WTC11 (cell line): Measurements from ENCODE around the gene EXOC3L4. TPM values are rescaled to one million over a fixed set of nuclear protein-coding genes. Genes with fewer than 3 reads are reported as not detected.

Experiments used
- ATAC-seq: fragments of 200-7000 bp; cut with Tn5 transposase; 2 replicates; pipeline ENCODE4 v1.10.0; 2021; ENCODE audit warnings: mild to moderate bottlenecking, moderate library complexity
- CTCF ChIA-PET: fragments of 300-600 bp; sonication (Branson Sonifier 250); formaldehyde crosslinking; loops from one replicate; lab custom pipeline; 2021; ENCODE audit warnings: antibody characterized with exemption; lab: Charles Lee
- POLR2A ChIA-PET: fragments of 350-600 bp; sonication (Branson Sonifier 250); formaldehyde crosslinking; loops from one replicate; lab custom pipeline; 2021; ENCODE audit warnings: antibody characterized with exemption; lab: Charles Lee
- DNase-seq: peaks from one replicate; pipeline ENCODE4 v3.0.0; 2021; ENCODE audit warnings: low spot score
- H3K27ac Mint-ChIP-seq: 2 replicates; pipeline ENCODE4 v1.8.0; 2021; ENCODE audit warnings: mixed read lengths
- H3K27me3 Mint-ChIP-seq: 2 replicates; pipeline ENCODE4 v1.8.0; 2021; ENCODE audit warnings: low read depth, mild to moderate bottlenecking, moderate library complexity, mixed read lengths
- H3K36me3 Mint-ChIP-seq: 2 replicates; pipeline ENCODE4 v1.8.0; 2021; ENCODE audit warnings: mixed read lengths
- H3K4me1 Mint-ChIP-seq: 2 replicates; pipeline ENCODE4 v1.8.0; 2022; ENCODE audit warnings: mixed read lengths
- H3K4me3 Mint-ChIP-seq: 2 replicates; pipeline ENCODE4 v1.8.0; 2021; ENCODE audit warnings: mild to moderate bottlenecking, moderate library complexity, mixed read lengths
- H3K9me3 Mint-ChIP-seq: 2 replicates; pipeline ENCODE4 v1.8.0; 2021; ENCODE audit warnings: mixed read lengths
- CDX4 ChIP-seq: fragments of 250-450 bp; sonication (Bioruptor Pico); IDR thresholded peaks from 2 replicates; pipeline ENCODE4 v1.9.0; 2021; ENCODE audit warnings: moderate library complexity, mild to moderate bottlenecking, inconsistent platforms, borderline replicate concordance
- ERG ChIP-seq: fragments of 250-450 bp; sonication (Bioruptor Pico); IDR thresholded peaks from 2 replicates; pipeline ENCODE4 v1.8.0; 2021; ENCODE audit warnings: mild to moderate bottlenecking
- JAZF1 ChIP-seq: fragments of 250-450 bp; sonication (Bioruptor Pico); IDR thresholded peaks from 2 replicates; pipeline ENCODE4 v1.9.0; 2021; ENCODE audit warnings: moderate library complexity, mild to moderate bottlenecking, inconsistent platforms
- JUN ChIP-seq: sonication (generic); formaldehyde crosslinking; IDR thresholded peaks from 2 replicates; pipeline ENCODE4 v1.8.0; 2023; ENCODE audit warnings: mild to moderate bottlenecking, missing genetic modification reagents
- KAT7 ChIP-seq: sonication (generic); formaldehyde crosslinking; IDR thresholded peaks from 2 replicates; pipeline ENCODE4 v1.8.1; 2023; ENCODE audit warnings: missing genetic modification reagents, mild to moderate bottlenecking, borderline replicate concordance
- MAX ChIP-seq: sonication (generic); formaldehyde crosslinking; IDR thresholded peaks from 2 replicates; pipeline ENCODE4 v1.8.0; 2022; ENCODE audit warnings: mild to moderate bottlenecking, missing genetic modification reagents
- MXD4 ChIP-seq: fragments of 250-450 bp; sonication (Bioruptor Pico); IDR thresholded peaks from 2 replicates; pipeline ENCODE4 v1.8.0; 2021; ENCODE audit warnings: mild to moderate bottlenecking, moderate library complexity, borderline replicate concordance
- MYBL2 ChIP-seq: sonication (generic); formaldehyde crosslinking; IDR thresholded peaks from 2 replicates; pipeline ENCODE4 v1.8.1; 2023; ENCODE audit warnings: mild to moderate bottlenecking, moderate library complexity, missing genetic modification reagents
- STAT6 ChIP-seq: sonication (generic); formaldehyde crosslinking; conservative IDR thresholded peaks from 2 replicates; pipeline ENCODE4 v1.8.1; 2023; ENCODE audit warnings: mild to moderate bottlenecking, low read depth, missing genetic modification reagents, moderate library complexity
- TCF7 ChIP-seq: sonication (generic); formaldehyde crosslinking; IDR thresholded peaks from 2 replicates; pipeline ENCODE4 v1.8.0; 2022; ENCODE audit warnings: mild to moderate bottlenecking, low read depth, missing genetic modification reagents, moderate library complexity
- ZNF138 ChIP-seq: sonication (generic); formaldehyde crosslinking; conservative IDR thresholded peaks from 2 replicates; pipeline ENCODE4 v1.8.1; 2022; ENCODE audit warnings: mild to moderate bottlenecking, moderate library complexity, missing genetic modification reagents
- total RNA-seq: library from RNA; stranded (reverse); gene quantifications from 3 replicates; pipeline ENCODE4 v1.2.3, GENCODE V29; 2021
- TF ChIP-seq, protein P1 (sequence below): sonication (generic); formaldehyde crosslinking; IDR thresholded peaks from 2 replicates; pipeline ENCODE4 v1.8.1; 2023; ENCODE audit warnings: mild to moderate bottlenecking, moderate library complexity, missing genetic modification reagents

Gene EXOC3L4
- total RNA-seq, 1 experiment from 2014 or later = 0.42 TPM

DNA sequence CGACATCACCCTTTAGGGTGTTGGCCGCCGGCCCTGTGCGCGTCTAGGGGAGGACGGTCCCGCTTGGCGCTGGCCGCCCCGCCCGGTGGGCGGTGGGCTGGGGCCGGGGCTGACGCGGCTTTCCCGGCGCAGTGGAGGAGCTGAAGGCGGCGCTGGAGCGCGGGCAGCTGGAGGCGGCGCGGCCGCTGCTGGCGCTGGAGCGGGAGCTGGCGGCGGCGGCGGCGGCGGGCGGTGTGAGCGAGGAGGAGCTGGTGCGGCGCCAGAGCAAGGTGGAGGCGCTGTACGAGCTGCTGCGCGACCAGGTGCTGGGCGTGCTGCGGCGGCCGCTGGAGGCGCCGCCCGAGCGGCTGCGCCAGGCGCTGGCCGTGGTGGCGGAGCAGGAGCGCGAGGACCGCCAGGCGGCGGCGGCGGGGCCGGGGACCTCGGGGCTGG is 32.4 kb downstream of the EXOC3L4 start:
- H3K27me3 Mint-ChIP-seq = peaks cover 40% of the 10 kb centered on the region
- H3K36me3 Mint-ChIP-seq = no peaks in the 10 kb centered on the region
- H3K27ac Mint-ChIP-seq = no peak overlapping the region
- CTCF ChIA-PET = interaction anchor here (0.7 to 12.3 kb wide), 30 partner anchors 8 to 169 kb away, joined by 3 to 199 read pairs (median 5); no protein-coding TSS in a partner anchor
- no peak for TF ChIP-seq JUN (CRISPR knock-in tag)
- TF ChIP-seq, protein P1, sequence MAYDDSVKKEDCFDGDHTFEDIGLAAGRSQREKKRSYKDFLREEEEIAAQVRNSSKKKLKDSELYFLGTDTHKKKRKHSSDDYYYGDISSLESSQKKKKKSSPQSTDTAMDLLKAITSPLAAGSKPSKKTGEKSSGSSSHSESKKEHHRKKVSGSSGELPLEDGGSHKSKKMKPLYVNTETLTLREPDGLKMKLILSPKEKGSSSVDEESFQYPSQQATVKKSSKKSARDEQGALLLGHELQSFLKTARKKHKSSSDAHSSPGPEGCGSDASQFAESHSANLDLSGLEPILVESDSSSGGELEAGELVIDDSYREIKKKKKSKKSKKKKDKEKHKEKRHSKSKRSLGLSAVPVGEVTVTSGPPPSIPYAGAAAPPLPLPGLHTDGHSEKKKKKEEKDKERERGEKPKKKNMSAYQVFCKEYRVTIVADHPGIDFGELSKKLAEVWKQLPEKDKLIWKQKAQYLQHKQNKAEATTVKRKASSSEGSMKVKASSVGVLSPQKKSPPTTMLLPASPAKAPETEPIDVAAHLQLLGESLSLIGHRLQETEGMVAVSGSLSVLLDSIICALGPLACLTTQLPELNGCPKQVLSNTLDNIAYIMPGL (CRISPR knock-in tag) = peak; percentile 34; the same call in 1 of the 2 replicates
- 0 out of 2 replicates have a peak, but pooled peaks have one; percentile 63 for TF ChIP-seq KAT7
- TF ChIP-seq STAT6 (CRISPR knock-in tag) = no peak
- TF ChIP-seq, all 79 proteins: peak for 2
- ATAC-seq (peak; percentile 70), DNase-seq (peak; percentile 81)
- POLR2A ChIA-PET = interaction anchor here (0.5 to 1.9 kb wide), 5 partner anchors 11 to 1356 kb away, joined by 3 to 5 read pairs (median 3); no protein-coding TSS in a partner anchor
- Mint-ChIP-seq H3K4me3 (peak overlapping the region; percentile 46), H3K9me3 (no peaks in the 10 kb centered on the region), H3K4me1 (peaks cover 24% of the 10 kb centered on the region)

GRCh38 chr14:103127356-103127755 is 32.8 kb downstream of the EXOC3L4 start:
- CTCF ChIA-PET = interaction anchor here (0.6 to 12.3 kb wide), 31 partner anchors 8 to 169 kb away, joined by 3 to 199 read pairs (median 5); no protein-coding TSS in a partner anchor

More at GRCh38 chr14:103127356-103127755, 32.8 kb downstream of the EXOC3L4 start:
- no peak overlapping the region for H3K27ac Mint-ChIP-seq
- no peaks in the 10 kb centered on the region for H3K36me3 Mint-ChIP-seq
- peaks cover 40% of the 10 kb centered on the region for H3K27me3 Mint-ChIP-seq
- ATAC-seq (peak; percentile 1), DNase-seq (peak; percentile 53)
- TF ChIP-seq CDX4 (no peak), MAX (CRISPR knock-in tag) (0 out of 2 replicates have a peak, but pooled peaks have one; percentile 31), ERG (CRISPR knock-in tag) (no peak), KAT7 (0 out of 2 replicates have a peak, but pooled peaks have one; percentile 10), TCF7 (CRISPR knock-in tag) (0 out of 2 replicates have a peak, but pooled peaks have one; percentile 22), ZNF138 (CRISPR knock-in tag) (no peak), MYBL2 (0 out of 2 replicates have a peak, but pooled peaks have one; percentile 38), MXD4 (no peak), JAZF1 (no peak)
- TF ChIP-seq, protein P1 (CRISPR knock-in tag) = 0 out of 2 replicates have a peak, but pooled peaks have one; percentile 20
- peaks cover 20% of the 10 kb centered on the region for H3K4me1 Mint-ChIP-seq
- POLR2A ChIA-PET = interaction anchor here (0.9 to 1.9 kb wide), 4 partner anchors 10 to 1357 kb away, joined by 3 to 5 read pairs (median 3); no protein-coding TSS in a partner anchor
- peak overlapping the region; percentile 27 for H3K4me3 Mint-ChIP-seq
- no peaks in the 10 kb centered on the region for H3K9me3 Mint-ChIP-seq
